Measurements from ENCODE around the gene FOXC1.

FOXC1 gene

DNA sequence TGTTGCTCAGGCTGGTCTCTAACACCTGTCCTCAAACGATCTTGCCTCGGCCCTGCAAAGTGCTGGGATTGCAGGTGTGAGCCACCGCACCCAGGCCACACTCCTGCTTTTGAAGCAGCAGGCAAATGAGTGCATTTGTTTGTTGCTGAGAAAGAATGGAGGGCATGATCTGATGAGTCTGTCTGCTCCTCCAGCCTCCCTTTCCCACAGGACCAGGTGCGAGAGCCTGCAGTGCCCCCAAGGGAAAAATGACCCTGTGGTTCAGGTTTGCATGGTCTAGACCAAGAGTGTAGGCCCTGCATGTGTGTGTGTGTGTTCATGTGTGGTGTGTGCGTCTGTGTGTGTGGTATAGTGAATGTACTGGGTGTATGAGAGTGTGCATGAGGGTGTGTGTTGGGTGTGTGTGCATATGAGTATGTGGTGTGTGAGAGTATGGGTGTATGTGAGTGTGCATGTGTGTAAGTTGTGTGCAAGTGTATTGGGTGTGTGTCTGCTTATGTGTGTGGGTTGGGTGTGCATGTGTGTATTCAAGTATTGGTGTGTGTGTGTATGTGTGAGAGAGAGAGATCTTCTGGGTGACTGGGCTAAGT is 22.8 kb upstream of the FOXC1 start:
- TF ChIP-seq, protein P1, sequence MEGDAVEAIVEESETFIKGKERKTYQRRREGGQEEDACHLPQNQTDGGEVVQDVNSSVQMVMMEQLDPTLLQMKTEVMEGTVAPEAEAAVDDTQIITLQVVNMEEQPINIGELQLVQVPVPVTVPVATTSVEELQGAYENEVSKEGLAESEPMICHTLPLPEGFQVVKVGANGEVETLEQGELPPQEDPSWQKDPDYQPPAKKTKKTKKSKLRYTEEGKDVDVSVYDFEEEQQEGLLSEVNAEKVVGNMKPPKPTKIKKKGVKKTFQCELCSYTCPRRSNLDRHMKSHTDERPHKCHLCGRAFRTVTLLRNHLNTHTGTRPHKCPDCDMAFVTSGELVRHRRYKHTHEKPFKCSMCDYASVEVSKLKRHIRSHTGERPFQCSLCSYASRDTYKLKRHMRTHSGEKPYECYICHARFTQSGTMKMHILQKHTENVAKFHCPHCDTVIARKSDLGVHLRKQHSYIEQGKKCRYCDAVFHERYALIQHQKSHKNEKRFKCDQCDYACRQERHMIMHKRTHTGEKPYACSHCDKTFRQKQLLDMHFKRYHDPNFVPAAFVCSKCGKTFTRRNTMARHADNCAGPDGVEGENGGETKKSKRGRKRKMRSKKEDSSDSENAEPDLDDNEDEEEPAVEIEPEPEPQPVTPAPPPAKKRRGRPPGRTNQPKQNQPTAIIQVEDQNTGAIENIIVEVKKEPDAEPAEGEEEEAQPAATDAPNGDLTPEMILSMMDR (IDR thresholded peaks at IDR 0.05; ENCODE audit: poor library complexity, severe bottlenecking): no peak
- ATAC-seq (ENCODE audit: low read depth) (no peak), DNase-seq (ENCODE audit: low spot score) (no peak)
- Histone ChIP-seq H3K9me3 (ENCODE audit: severe bottlenecking) (peaks cover 2% of the 10 kb centered on the region), H3K27ac (ENCODE audit: poor library complexity, severe bottlenecking) (no peak overlapping the region), H3K27me3 (ENCODE audit: insufficient read depth, poor library complexity, severe bottlenecking) (no peaks in the 10 kb centered on the region), H3K4me3 (ENCODE audit: severe bottlenecking) (no peak overlapping the region), H3K36me3 (ENCODE audit: low read depth) (no peaks in the 10 kb centered on the region), H3K4me1 (ENCODE audit: insufficient read depth, poor library complexity, severe bottlenecking) (no peaks in the 10 kb centered on the region)

DNA sequence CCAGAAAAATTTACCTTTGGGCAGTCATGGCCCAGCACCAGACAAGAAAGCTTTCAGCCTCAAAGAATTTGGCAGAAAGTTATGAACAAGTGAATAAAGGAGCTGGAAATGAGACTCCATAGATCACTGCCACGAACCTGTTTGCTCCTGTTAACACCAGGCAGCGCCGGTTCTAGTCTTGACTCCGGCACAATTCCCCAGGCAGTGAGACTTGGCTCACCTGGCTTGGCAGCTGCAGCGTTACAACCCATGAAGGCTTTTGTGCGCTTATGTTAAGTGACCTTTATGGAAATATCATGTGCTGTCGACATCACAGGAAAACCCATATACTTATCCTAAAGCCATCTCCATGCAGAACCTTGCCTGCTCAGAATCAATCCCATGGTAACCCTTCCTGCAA is 22.2 kb upstream of the FOXC1 start:
- no peaks in the 10 kb centered on the region for H3K4me1 ChIP-seq (ENCODE audit: insufficient read depth, poor library complexity, severe bottlenecking)
- ATAC-seq (ENCODE audit: low read depth) (no peak), DNase-seq (ENCODE audit: low spot score) (no peak)
- no peaks in the 10 kb centered on the region for H3K27me3 ChIP-seq (ENCODE audit: insufficient read depth, poor library complexity, severe bottlenecking)
- H3K4me3 ChIP-seq (ENCODE audit: severe bottlenecking): no peak overlapping the region
- H3K27ac ChIP-seq (ENCODE audit: poor library complexity, severe bottlenecking): no peak overlapping the region
- TF ChIP-seq, protein P1 (IDR thresholded peaks at IDR 0.05; ENCODE audit: poor library complexity, severe bottlenecking): no peak
- H3K36me3 ChIP-seq (ENCODE audit: low read depth): no peaks in the 10 kb centered on the region
- peaks cover 2% of the 10 kb centered on the region for H3K9me3 ChIP-seq (ENCODE audit: severe bottlenecking)

DNA sequence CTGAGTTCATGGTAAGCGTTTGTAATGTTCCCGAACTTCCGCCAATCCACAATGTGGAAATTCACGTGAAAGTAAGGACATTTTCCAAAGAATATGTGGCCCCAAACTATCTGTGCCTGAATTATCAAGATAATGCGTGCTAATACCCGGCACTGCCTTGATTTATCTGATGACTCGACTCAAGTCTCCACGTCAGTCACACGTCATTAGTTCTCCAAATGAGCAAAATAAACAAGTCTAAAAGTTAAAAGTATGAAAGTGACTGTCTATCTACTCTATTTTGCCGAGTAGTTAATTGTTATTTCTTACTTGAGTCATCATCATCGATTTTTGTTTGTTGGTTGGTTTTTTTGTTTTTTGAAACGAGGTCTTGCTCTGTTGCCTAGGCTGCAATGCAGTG is 21.7 kb upstream of the FOXC1 start:
- ATAC-seq (ENCODE audit: low read depth): no peak
- no peak overlapping the region for H3K27ac ChIP-seq (ENCODE audit: poor library complexity, severe bottlenecking)

DNA sequence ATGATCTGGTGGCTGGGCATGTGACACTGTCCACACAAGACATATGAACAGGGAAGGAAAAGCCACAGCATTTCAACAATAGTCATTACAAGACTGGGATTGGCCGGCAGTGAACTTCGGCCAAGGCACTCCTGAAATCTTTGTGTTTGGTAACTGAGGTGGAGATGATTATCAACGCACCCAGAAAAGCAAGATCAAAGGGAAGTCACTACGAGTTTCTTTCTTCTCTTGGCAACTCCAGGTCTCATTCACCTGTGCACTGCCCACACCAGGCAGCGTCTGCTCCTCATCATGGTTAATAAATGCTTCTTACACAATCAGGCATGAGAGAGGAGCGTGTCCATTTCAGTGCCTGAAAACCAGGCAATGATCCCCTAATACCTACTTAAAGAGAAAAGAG is 20.5 kb upstream of the FOXC1 start:
- no peaks in the 10 kb centered on the region for H3K4me1 ChIP-seq (ENCODE audit: insufficient read depth, poor library complexity, severe bottlenecking)
- DNase-seq (ENCODE audit: low spot score) (no peak), ATAC-seq (ENCODE audit: low read depth) (no peak)
- TF ChIP-seq, protein P1 (IDR thresholded peaks at IDR 0.05; ENCODE audit: poor library complexity, severe bottlenecking): no peak
- no peak overlapping the region for H3K4me3 ChIP-seq (ENCODE audit: severe bottlenecking)
- H3K27ac ChIP-seq (ENCODE audit: poor library complexity, severe bottlenecking): no peak overlapping the region
- H3K9me3 ChIP-seq (ENCODE audit: severe bottlenecking): peaks cover 2% of the 10 kb centered on the region
- peaks cover 10% of the 10 kb centered on the region for H3K27me3 ChIP-seq (ENCODE audit: insufficient read depth, poor library complexity, severe bottlenecking)
- no peaks in the 10 kb centered on the region for H3K36me3 ChIP-seq (ENCODE audit: low read depth)

More for the DNA sequence above, 21.7 kb upstream of the FOXC1 start:
- no peak for DNase-seq (ENCODE audit: low spot score)
- Histone ChIP-seq H3K36me3 (ENCODE audit: low read depth) (no peaks in the 10 kb centered on the region), H3K9me3 (ENCODE audit: severe bottlenecking) (peaks cover 2% of the 10 kb centered on the region), H3K4me1 (ENCODE audit: insufficient read depth, poor library complexity, severe bottlenecking) (no peaks in the 10 kb centered on the region), H3K27me3 (ENCODE audit: insufficient read depth, poor library complexity, severe bottlenecking) (no peaks in the 10 kb centered on the region), H3K4me3 (ENCODE audit: severe bottlenecking) (no peak overlapping the region)
- TF ChIP-seq, protein P1 (IDR thresholded peaks at IDR 0.05; ENCODE audit: poor library complexity, severe bottlenecking): no peak

DNA sequence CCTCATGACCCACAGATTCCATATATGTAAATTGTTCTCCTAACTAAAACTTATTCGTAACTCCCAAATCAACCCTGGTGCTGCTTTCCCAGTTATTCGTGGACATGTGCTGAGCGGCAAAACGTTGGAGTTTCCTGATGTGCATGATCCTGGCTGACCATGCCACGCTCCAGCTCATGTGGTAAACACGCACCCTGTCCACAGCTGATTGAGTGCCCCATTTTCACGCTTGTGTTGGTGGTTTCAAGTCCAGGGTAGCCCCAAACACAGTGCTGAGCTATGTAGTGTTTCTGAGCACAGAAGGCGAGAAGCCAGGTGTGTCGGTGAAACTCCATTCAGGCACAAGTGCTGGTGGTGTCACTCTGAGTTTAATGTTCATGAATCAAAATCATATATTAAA is 19.1 kb upstream of the FOXC1 start:
- no peaks in the 10 kb centered on the region for H3K4me1 ChIP-seq (ENCODE audit: insufficient read depth, poor library complexity, severe bottlenecking)
- H3K27ac ChIP-seq (ENCODE audit: poor library complexity, severe bottlenecking): no peak overlapping the region
- no peak overlapping the region for H3K4me3 ChIP-seq (ENCODE audit: severe bottlenecking)
- DNase-seq (ENCODE audit: low spot score) (no peak), ATAC-seq (ENCODE audit: low read depth) (no peak)
- H3K27me3 ChIP-seq (ENCODE audit: insufficient read depth, poor library complexity, severe bottlenecking): peaks cover 17% of the 10 kb centered on the region
- H3K36me3 ChIP-seq (ENCODE audit: low read depth): no peaks in the 10 kb centered on the region
- H3K9me3 ChIP-seq (ENCODE audit: severe bottlenecking): peaks cover 2% of the 10 kb centered on the region
- TF ChIP-seq, protein P1 (IDR thresholded peaks at IDR 0.05; ENCODE audit: poor library complexity, severe bottlenecking): no peak
